SIG-M5 (cell line): ENCODE data around the gene STXBP5.

ENCODE experiments used
- DNase-seq: peaks from one replicate; lab custom pipeline; 2025; lab: John Stamatoyannopoulos, UW

The STXBP5 gene

DNA sequence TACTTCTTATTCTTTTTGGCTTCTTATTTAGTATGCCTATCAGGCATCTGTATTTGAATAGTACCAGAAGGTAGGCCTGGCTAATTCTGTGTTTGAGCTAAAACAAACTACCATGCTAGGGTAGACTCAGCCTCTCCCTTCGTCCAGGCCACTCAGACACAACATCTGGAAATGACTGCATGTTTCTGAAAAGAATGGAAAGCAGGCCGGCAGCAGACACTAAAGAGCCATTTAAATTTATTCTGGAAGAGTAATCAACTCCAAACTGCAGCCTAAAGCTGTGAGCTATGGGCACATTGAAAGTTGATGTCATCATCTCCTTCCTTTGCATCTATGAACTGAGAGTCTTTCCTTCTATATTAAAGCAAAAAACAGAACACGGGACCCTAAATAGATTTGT, 233.4 kb downstream of the STXBP5 start:
- DNase-seq: no peak

DNA sequence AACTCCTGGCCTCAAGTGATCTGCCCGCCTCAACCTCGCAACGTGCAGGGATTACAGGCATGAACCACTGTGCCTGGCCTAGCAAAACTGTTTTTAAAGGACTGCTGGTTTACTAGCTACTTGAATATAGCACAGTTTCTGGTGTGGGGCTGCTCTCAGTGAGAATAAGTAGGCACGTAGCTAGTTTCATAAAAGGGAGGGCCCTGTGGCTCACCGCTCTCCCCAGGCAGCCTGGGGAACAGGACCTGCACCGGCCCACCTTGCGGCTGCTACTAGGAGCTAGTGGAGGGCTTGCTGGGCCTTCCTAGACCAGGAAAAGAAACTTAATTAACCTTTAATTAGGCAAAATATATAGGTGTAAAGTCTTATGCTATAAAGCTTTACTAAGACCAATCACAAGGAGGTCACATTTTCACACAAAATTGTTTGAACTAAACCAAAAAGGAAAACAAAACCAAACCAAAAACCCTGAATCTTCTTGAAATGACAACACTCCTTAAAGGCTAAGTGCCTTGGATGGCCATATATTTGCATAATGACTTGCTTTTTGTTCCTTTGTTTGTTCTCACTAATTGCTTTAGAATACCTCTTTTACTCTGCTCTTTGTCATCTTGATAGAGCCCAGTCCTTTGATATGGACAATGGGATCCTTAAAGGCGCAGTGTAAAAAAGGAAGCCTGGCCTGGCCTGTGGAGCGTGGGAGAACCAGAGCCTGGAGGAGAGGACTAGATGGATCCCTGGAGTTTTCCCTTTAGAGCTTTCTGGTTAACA, 234.7 kb downstream of the STXBP5 start:
- no peak for DNase-seq
